ENCODE results near the gene AMOTL2. TPM values are rescaled to one million over a fixed set of nuclear protein-coding genes. Genes with fewer than 3 reads are reported as not detected.

Gene AMOTL2
- polyA plus RNA-seq, 1 of the 3 experiments (the other 2 are of a cell fraction) = 185 TPM

GRCh38 chr3:134388788-134389485 lies 14.7 kb upstream of the AMOTL2 start:
- WGBS (ENCODE audit: low lambda C conversion rate) = 60% methylated on average over 10 of the region's 10 CpGs
- H3K9me2 ChIP-seq = no peaks in the 10 kb centered on the region
- no peak overlapping the region for H3K4me3 ChIP-seq (ENCODE audit: low read depth in 2 of 2, low read length in 1 of 2)
- no peak overlapping the region for H3K27ac ChIP-seq (ENCODE audit: low read depth in 2 of 2, low read length in 1 of 2)
- no peaks in the 10 kb centered on the region for H4K20me1 ChIP-seq (ENCODE audit: insufficient read depth)
- no peak overlapping the region for H3K4me2 ChIP-seq
- no peak overlapping the region for H3K9ac ChIP-seq
- CTCF ChIA-PET = no interaction called here
- H2AFZ ChIP-seq (ENCODE audit: low read depth) = no peak overlapping the region
- POLR2A ChIA-PET = interaction anchor here (0.5 kb wide), 1 partner anchor 97 kb away, joined by 4 read pairs; the partner anchor contains the start of genes ANAPC13 and CEP63
- TF ChIP-seq FOXJ3 (CRISPR knock-in tag; IDR thresholded peaks at IDR 0.05) = no peak
- no peak for TF ChIP-seq REST (IDR thresholded peaks at IDR 0.05; ENCODE audit: low read depth, low read length)
- no peak for TF ChIP-seq GATA2 (CRISPR knock-in tag; IDR thresholded peaks at IDR 0.05)
- H3K79me2 ChIP-seq (ENCODE audit: insufficient read depth) = no peaks in the 10 kb centered on the region
- H3F3A ChIP-seq (replicated peaks; ENCODE audit: insufficient read depth) = no peaks in the 10 kb centered on the region
- no peak for DNase-seq
- H3K36me3 ChIP-seq (replicated peaks in 1 of 2; ENCODE audit: control insufficient read depth in 1 of 2, insufficient read depth in 2 of 2, low read length in 1 of 2) = no peaks in the 10 kb centered on the region
- H3K9me3 ChIP-seq = no peaks in the 10 kb centered on the region
- no peaks in the 10 kb centered on the region for H3K27me3 ChIP-seq (ENCODE audit: insufficient read depth)
- H3K4me1 ChIP-seq (ENCODE audit: control insufficient read depth in 1 of 2, insufficient read depth in 2 of 2, low read depth in 1 of 2, low read length in 1 of 2) = peaks cover 0 to 3% of the 10 kb centered on the region in 2 experiments; a peak in 1 of 4 replicates

- Histone ChIP-seq H3K9ac (no peak overlapping the region), H3K4me3 (ENCODE audit: low read depth in 2 of 2, low read length in 1 of 2) (no peak overlapping the region), H3K4me1 (ENCODE audit: control insufficient read depth in 1 of 2, insufficient read depth in 2 of 2, low read depth in 1 of 2, low read length in 1 of 2) (peaks cover 0 to 3% of the 10 kb centered on the region in 2 experiments; a peak in 1 of 4 replicates), H2AFZ (ENCODE audit: low read depth) (no peak overlapping the region), H3K4me2 (no peak overlapping the region), H3F3A (replicated peaks; ENCODE audit: insufficient read depth) (no peaks in the 10 kb centered on the region), H3K79me2 (ENCODE audit: insufficient read depth) (no peaks in the 10 kb centered on the region), H3K36me3 (replicated peaks in 1 of 2; ENCODE audit: control insufficient read depth in 1 of 2, insufficient read depth in 2 of 2, low read length in 1 of 2) (no peaks in the 10 kb centered on the region), H3K9me3 (no peaks in the 10 kb centered on the region), H4K20me1 (ENCODE audit: insufficient read depth) (no peaks in the 10 kb centered on the region), H3K9me2 (no peaks in the 10 kb centered on the region), H3K27me3 (ENCODE audit: insufficient read depth) (no peaks in the 10 kb centered on the region), H3K27ac (ENCODE audit: low read depth in 2 of 2, low read length in 1 of 2) (no peak overlapping the region)
- WGBS (ENCODE audit: low lambda C conversion rate) = 35% methylated on average over 1 of the region's 1 CpG
- no peak for TF ChIP-seq GATA2 (CRISPR knock-in tag; IDR thresholded peaks at IDR 0.05)
- no peak for TF ChIP-seq NRF1 (IDR thresholded peaks at IDR 0.05; ENCODE audit: low read depth, low read length)
- TF ChIP-seq GABPA (IDR thresholded peaks at IDR 0.05; ENCODE audit: low read depth) = no peak
- no peak for TF ChIP-seq NFIC (IDR thresholded peaks at IDR 0.05; ENCODE audit: borderline replicate concordance)
- no peak for TF ChIP-seq CHD2 (IDR thresholded peaks at IDR 0.05; ENCODE audit: low read length, partially characterized antibody)
- no peak for TF ChIP-seq MXI1 (IDR thresholded peaks at IDR 0.05; ENCODE audit: low read depth, low read length)
- no peak for TF ChIP-seq YY1 (IDR thresholded peaks at IDR 0.05; ENCODE audit: low read depth)
- no peak for TF ChIP-seq RFX5 (IDR thresholded peaks at IDR 0.05; ENCODE audit: low read length)
- TF ChIP-seq JUND (IDR thresholded peaks at IDR 0.05) = no peak
- CTCF ChIA-PET = interaction anchor here (2.5 kb wide), 1 partner anchor 10 kb away, joined by 7 read pairs; no protein-coding TSS in a partner anchor
- POLR2A ChIA-PET = no interaction called here
- DNase-seq = no peak
These were observed 14.0 kb upstream of the AMOTL2 start for GRCh38 chr3:134388292-134388691.

All from SK-N-SH (cell line).